ENCODE data around the gene FANCF. TPM values are rescaled to one million over a fixed set of nuclear protein-coding genes. Genes with fewer than 3 reads are reported as not detected.

The FANCF gene
- total and polyA plus RNA-seq, 2 donors (not counting 1 experiment from before 2014, with no cell fraction given) = 4.3 to 26.6 TPM

DNA sequence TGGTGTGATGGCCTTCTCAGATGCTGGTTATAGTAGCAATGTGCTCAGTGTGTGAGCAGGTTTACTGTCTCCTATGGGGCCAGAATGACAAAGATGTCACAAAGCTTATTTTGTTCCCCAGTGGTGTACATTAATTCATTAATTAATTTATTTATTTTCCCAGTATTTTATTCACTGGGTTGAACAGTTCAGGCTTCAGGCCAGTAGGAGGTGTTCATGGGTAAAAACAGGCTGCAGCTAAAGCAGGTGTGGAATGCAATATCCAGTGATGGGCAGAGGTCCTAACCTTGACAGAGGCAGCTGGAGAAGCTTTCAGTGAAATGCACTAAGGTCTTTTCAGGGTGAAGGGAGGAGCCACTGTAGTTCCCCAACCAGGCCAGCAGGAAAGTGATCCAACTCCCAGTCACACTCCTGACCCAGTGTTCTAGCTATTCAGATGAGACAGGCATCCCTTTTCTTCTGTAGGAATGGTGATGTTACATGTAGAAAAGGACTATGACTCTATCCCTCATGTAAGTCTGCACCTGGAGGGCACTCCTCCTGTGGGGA is 7.8 kb upstream of the FANCF start:
- ChIA-PET CTCF (no interaction called here), POLR2A (no interaction called here)
- Histone ChIP-seq H2AFZ (ENCODE audit: insufficient read depth, low read depth, low read length, poor library complexity, severe bottlenecking) (no peak overlapping the region), H3K4me3 (ENCODE audit: control extremely low read depth in 1 of 5, extremely low read depth in 1 of 5, insufficient read depth in 1 of 5, low read depth in 2 of 5, low read length in 4 of 5) (no peak overlapping the region), H3K4me2 (replicated peaks; ENCODE audit: low read depth, low read length, poor library complexity, severe bottlenecking) (no peak overlapping the region), H3K79me2 (ENCODE audit: control insufficient read depth, insufficient read depth, low read length) (peaks cover 3% of the 10 kb centered on the region), H3K4me1 (ENCODE audit: control insufficient read depth in 2 of 2, insufficient read depth in 2 of 2, low read length in 2 of 2) (no peaks in the 10 kb centered on the region), H4K20me1 (ENCODE audit: control insufficient read depth, insufficient read depth, low read length, poor library complexity, severe bottlenecking) (no peaks in the 10 kb centered on the region), H3K36me3 (replicated peaks in 1 of 2; ENCODE audit: control extremely low read depth in 1 of 2, control insufficient read depth in 1 of 2, extremely low read depth in 1 of 2, insufficient read depth in 2 of 2, low read length in 1 of 2) (no peaks in the 10 kb centered on the region), H3K27me3 (replicated peaks in 1 of 4; ENCODE audit: control extremely low read depth in 1 of 4, control insufficient read depth in 3 of 4, insufficient read depth in 4 of 4, low read length in 3 of 4) (no peaks in the 10 kb centered on the region), H3K9ac (ENCODE audit: low read length) (no peak overlapping the region), H3K27ac (ENCODE audit: low read length in 2 of 2) (no peak overlapping the region), H3K9me3 (ENCODE audit: control extremely low read depth in 1 of 3, control insufficient read depth in 2 of 3, insufficient read depth in 1 of 3, low read length in 2 of 3) (no peaks in the 10 kb centered on the region)
- H3K9me3 Mint-ChIP-seq (ENCODE audit: insufficient read depth) = no peaks in the 10 kb centered on the region
- H3K27ac Mint-ChIP-seq = no peak overlapping the region
- no peak for TF ChIP-seq EZH2 (IDR thresholded peaks at IDR 0.05; ENCODE audit: borderline replicate concordance, insufficient read depth, low read depth, low read length, poor library complexity, severe bottlenecking)
- TF ChIP-seq, protein P1, sequence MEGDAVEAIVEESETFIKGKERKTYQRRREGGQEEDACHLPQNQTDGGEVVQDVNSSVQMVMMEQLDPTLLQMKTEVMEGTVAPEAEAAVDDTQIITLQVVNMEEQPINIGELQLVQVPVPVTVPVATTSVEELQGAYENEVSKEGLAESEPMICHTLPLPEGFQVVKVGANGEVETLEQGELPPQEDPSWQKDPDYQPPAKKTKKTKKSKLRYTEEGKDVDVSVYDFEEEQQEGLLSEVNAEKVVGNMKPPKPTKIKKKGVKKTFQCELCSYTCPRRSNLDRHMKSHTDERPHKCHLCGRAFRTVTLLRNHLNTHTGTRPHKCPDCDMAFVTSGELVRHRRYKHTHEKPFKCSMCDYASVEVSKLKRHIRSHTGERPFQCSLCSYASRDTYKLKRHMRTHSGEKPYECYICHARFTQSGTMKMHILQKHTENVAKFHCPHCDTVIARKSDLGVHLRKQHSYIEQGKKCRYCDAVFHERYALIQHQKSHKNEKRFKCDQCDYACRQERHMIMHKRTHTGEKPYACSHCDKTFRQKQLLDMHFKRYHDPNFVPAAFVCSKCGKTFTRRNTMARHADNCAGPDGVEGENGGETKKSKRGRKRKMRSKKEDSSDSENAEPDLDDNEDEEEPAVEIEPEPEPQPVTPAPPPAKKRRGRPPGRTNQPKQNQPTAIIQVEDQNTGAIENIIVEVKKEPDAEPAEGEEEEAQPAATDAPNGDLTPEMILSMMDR (IDR thresholded peaks at IDR 0.05) = no peak
- H3K4me1 Mint-ChIP-seq = no peaks in the 10 kb centered on the region
- H3K27me3 Mint-ChIP-seq = no peaks in the 10 kb centered on the region
- H3K4me3 Mint-ChIP-seq = no peak overlapping the region
- ATAC-seq (ENCODE audit: low read depth) (no peak), DNase-seq (no peak)
- intact Hi-C loops (cut with micrococcal nuclease) = no loop called here

DNA sequence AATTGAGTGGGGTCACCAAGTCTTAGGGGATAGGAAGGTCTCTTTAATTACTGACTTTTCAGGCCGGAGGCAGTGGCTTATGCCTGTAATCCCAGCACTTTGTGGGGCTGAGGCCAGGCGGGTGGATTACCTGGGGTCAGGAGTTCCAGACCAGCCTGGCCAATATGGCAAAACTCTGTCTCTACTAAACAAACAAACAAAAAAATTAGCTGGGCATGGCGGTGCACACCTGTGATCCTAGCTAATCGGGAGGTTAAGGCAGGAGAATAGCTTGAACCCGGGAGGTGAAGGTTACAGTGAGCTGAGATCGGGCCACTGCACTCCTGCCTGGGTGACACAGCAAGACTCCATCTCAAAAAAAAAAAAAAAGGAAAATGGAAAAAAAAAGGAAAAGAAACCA is 1.8 kb upstream of the FANCF start:
- Histone ChIP-seq H4K20me1 (ENCODE audit: control insufficient read depth, insufficient read depth, low read length, poor library complexity, severe bottlenecking) (no peaks in the 10 kb centered on the region), H3K4me2 (replicated peaks; ENCODE audit: low read depth, low read length, poor library complexity, severe bottlenecking) (no peak overlapping the region), H3K4me3 (ENCODE audit: control extremely low read depth in 1 of 5, extremely low read depth in 1 of 5, insufficient read depth in 1 of 5, low read depth in 2 of 5, low read length in 4 of 5) (no peak overlapping the region), H3K27me3 (replicated peaks in 1 of 4; ENCODE audit: control extremely low read depth in 1 of 4, control insufficient read depth in 3 of 4, insufficient read depth in 4 of 4, low read length in 3 of 4) (no peaks in the 10 kb centered on the region), H2AFZ (ENCODE audit: insufficient read depth, low read depth, low read length, poor library complexity, severe bottlenecking) (no peak overlapping the region), H3K27ac (ENCODE audit: low read length in 2 of 2) (no peak overlapping the region), H3K9me3 (ENCODE audit: control extremely low read depth in 1 of 3, control insufficient read depth in 2 of 3, insufficient read depth in 1 of 3, low read length in 2 of 3) (no peaks in the 10 kb centered on the region), H3K4me1 (ENCODE audit: control insufficient read depth in 2 of 2, insufficient read depth in 2 of 2, low read length in 2 of 2) (peaks cover 27% of the 10 kb centered on the region in 2 donors), H3K79me2 (ENCODE audit: control insufficient read depth, insufficient read depth, low read length) (peaks cover 26% of the 10 kb centered on the region), H3K36me3 (replicated peaks in 1 of 2; ENCODE audit: control extremely low read depth in 1 of 2, control insufficient read depth in 1 of 2, extremely low read depth in 1 of 2, insufficient read depth in 2 of 2, low read length in 1 of 2) (no peaks in the 10 kb centered on the region), H3K9ac (ENCODE audit: low read length) (no peak overlapping the region)
- TF ChIP-seq EZH2 (IDR thresholded peaks at IDR 0.05; ENCODE audit: borderline replicate concordance, insufficient read depth, low read depth, low read length, poor library complexity, severe bottlenecking) = no peak
- TF ChIP-seq, protein P1 (IDR thresholded peaks at IDR 0.05) = no peak
- ChIA-PET CTCF (interaction anchor here (0.6 kb wide), 1 partner anchor 244 kb away, joined by 5 read pairs; no protein-coding TSS in a partner anchor), POLR2A (no interaction called here)
- H3K27ac Mint-ChIP-seq = no peak overlapping the region
- no peaks in the 10 kb centered on the region for H3K9me3 Mint-ChIP-seq (ENCODE audit: insufficient read depth)
- WGBS (ENCODE audit: insufficient coverage) = 97% methylated on average over 5 of the region's 6 CpGs
- H3K4me1 Mint-ChIP-seq = peaks cover 28% of the 10 kb centered on the region
- H3K4me3 Mint-ChIP-seq = no peak overlapping the region
- DNase-seq (no peak), ATAC-seq (ENCODE audit: low read depth) (no peak)
- intact Hi-C loops (cut with micrococcal nuclease) = no loop called here
- H3K27me3 Mint-ChIP-seq = no peaks in the 10 kb centered on the region

All from B cell (primary cell).